ENCODE data around the gene STK35. TPM values are rescaled to one million over a fixed set of nuclear protein-coding genes. Genes with fewer than 3 reads are reported as not detected.

Gene STK35
- total and polyA plus RNA-seq, 2 donors (not counting 3 experiments of a cell fraction or from before 2014, with no cell fraction given) = 10.2 to 17.5 TPM

- Histone ChIP-seq H3K9me1 (replicated peaks; ENCODE audit: control insufficient read depth, extremely low read depth, insufficient read depth, low read length) (no peaks in the 10 kb centered on the region), H3K27ac (ENCODE audit: insufficient read depth, low read depth, low read length) (no peak overlapping the region), H3K27me3 (ENCODE audit: control insufficient read depth in 2 of 2, insufficient read depth in 2 of 2, low read length in 2 of 2) (no peaks in the 10 kb centered on the region), H3K79me2 (ENCODE audit: control insufficient read depth, insufficient read depth, low read length) (peaks cover 2% of the 10 kb centered on the region), H3K4me3 (replicated peaks in 1 of 3; ENCODE audit: insufficient read depth in 1 of 3, low read depth in 1 of 3, low read length in 3 of 3) (no peak overlapping the region), H4K20me1 (replicated peaks; ENCODE audit: control insufficient read depth, extremely low read depth, insufficient read depth, low read length) (no peaks in the 10 kb centered on the region), H3K9me3 (replicated peaks; ENCODE audit: control insufficient read depth, insufficient read depth, low read length) (no peaks in the 10 kb centered on the region), H3K36me3 (ENCODE audit: control insufficient read depth in 2 of 2, extremely low read depth in 1 of 2, insufficient read depth in 2 of 2, low read length in 2 of 2) (peaks cover 4 to 11% of the 10 kb centered on the region in 2 experiments), H3K9ac (replicated peaks; ENCODE audit: extremely low read depth, insufficient read depth, low read length) (no peak overlapping the region), H3K4me1 (ENCODE audit: control insufficient read depth, extremely low read depth, insufficient read depth, low read length) (no peaks in the 10 kb centered on the region), H3K4me2 (ENCODE audit: insufficient read depth, low read length) (no peak overlapping the region), H2AFZ (ENCODE audit: low read depth, low read length) (no peak overlapping the region)
- dilution Hi-C loops (cut with MboI; ENCODE audit: extremely low pct_ligation_motif_present, low sequenced_read_pairs) (no loop called here), intact Hi-C loops (cut with micrococcal nuclease) (no loop called here)
- FAIRE-seq (peak; percentile 42), DNase-seq (ENCODE audit: low read depth, low spot score) (no peak)
- ChIA-PET CTCF (no interaction called here), POLR2A (no interaction called here)
- no peak for TF ChIP-seq MAX (IDR thresholded peaks at IDR 0.05; ENCODE audit: insufficient read depth, insufficient read length)
- TF ChIP-seq MYC (IDR thresholded peaks at IDR 0.05; ENCODE audit: low read depth, low read length) = no peak
- no peak for TF ChIP-seq EZH2 (IDR thresholded peaks at IDR 0.05; ENCODE audit: borderline replicate concordance, low read depth, low read length, severe bottlenecking)
- no peak for TF ChIP-seq POLR2A (IDR thresholded peaks at IDR 0.05; ENCODE audit: low read depth, low read length)
- no peak for TF ChIP-seq FOS (IDR thresholded peaks at IDR 0.05; ENCODE audit: borderline replicate concordance, insufficient read depth, low read length)
- no peak for TF ChIP-seq JUN (IDR thresholded peaks at IDR 0.05; ENCODE audit: borderline replicate concordance, insufficient read depth, insufficient read length, low read depth)
- no peak for TF ChIP-seq POLR2AphosphoS5 (IDR thresholded peaks at IDR 0.05; ENCODE audit: insufficient read depth, low read depth, low read length)
- TF ChIP-seq GATA2 (IDR thresholded peaks at IDR 0.05; ENCODE audit: insufficient read depth, insufficient read length, low read depth, low read length) = no peak
- TF ChIP-seq CTCF (IDR thresholded peaks at IDR 0.05; ENCODE audit: extremely low read depth in 1 of 2, insufficient read depth in 1 of 2, low read depth in 1 of 2, low read length in 2 of 2) = no peak
- BruUV-seq (replicated peaks) = no TSS peak
Observed at GRCh38 chr20:2141600-2142575, 40.3 kb downstream of the STK35 start.

All from endothelial cell of umbilical vein (primary cell).